GDM1 (cell line): Measurements from ENCODE around the gene FBRSL1.

Experiments
- DNase-seq: peaks from one replicate; lab custom pipeline; 2025; lab: John Stamatoyannopoulos, UW

The FBRSL1 gene

DNA sequence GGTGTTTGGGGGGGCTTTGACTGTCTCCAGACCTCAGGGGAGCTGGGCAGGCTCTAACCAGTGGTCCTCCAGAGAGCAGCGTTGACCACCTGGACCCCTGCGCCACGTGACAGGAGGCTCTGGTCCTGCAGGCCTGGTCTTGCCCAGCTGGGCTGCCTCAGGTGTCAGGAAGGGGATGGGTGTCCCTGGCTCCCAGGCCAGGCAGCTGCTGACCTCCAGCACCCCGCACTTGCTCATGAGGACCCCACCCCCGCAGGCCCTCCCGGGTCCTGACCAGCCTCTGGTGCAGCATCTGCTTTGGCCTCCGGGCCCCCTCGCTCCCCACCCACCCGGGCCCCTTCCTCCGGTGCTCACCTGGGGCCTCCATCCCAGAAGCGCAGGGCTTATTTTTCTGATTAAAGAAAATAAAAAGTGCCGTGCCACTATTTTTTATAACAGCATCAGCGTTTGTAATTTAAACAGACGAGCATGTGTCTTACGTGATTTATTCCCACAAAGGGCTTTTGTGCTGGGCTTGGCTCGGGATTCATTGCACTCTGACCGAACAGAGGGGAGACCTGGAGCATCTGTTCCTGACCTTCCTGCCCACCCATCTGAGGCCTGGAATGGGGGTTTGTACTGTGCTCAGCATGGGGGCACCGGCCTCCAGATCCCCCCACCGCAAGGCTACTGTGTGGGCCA is 21.7 kb downstream of the FBRSL1 start:
- DNase-seq, result no peak

- no peak for DNase-seq
Observed at GRCh38 chr12:132512197-132513069, 22.5 kb downstream of the FBRSL1 start.

- DNase-seq, result no peak
Observed at GRCh38 chr12:132513070-132513398, 23.1 kb downstream of the FBRSL1 start.

- no peak for DNase-seq
Observed at GRCh38 chr12:132513458-132514135, 23.6 kb downstream of the FBRSL1 start.

DNA sequence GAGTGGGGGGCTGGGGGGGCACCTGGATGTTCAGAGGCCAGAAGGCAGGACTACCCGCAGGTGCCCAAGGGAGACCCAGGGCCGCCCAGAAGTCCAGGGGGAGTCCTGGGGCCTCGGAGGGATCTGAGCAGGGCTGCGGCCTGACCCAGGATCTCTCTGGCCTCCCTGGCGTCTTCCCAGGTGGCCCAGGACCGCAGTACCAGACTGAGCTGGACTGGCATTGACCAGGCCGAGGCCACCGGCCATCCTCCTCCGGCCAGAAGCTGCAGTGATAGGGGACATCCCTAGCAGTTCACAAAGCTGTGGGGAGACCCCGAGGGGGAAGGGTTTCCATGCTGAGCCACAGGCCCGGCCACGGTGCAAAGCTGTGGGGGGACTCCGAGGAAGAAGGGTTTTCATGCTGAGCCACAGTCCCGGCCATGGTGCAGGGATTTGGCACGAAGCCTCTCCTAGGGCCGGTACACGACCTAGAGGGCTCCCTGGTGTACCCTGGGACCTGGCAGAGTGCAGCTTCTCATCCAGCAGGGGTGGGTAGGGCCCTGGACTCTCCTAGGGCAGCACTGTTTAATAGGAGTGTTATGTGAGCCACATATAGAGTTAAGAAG is 24.4 kb downstream of the FBRSL1 start:
- DNase-seq, result no peak

DNA sequence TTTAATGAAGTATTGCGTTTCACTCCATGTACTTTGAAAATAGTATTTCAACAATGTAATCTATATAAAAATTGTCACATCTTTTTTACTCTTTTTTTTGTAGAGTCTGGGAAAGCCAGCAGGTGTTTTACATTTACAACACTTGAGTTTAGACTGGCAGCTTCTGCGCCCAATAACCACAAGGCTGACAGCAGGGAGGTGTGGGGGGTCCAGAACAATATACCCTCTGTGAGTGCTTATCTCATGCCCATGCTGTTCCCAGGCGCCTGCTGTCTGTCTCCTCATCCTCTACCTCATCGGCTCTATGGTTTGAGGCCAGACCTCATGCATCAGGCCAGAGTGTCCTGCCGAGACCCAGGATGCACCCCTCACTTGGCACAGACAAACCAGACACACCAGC is 24.9 kb downstream of the FBRSL1 start:
- DNase-seq, result no peak

- no peak for DNase-seq
Observed at GRCh38 chr12:132516095-132517012, 26.4 kb downstream of the FBRSL1 start.

GRCh38 chr12:132517013-132517739 is 27.2 kb downstream of the FBRSL1 start:
- DNase-seq, result no peak

DNA sequence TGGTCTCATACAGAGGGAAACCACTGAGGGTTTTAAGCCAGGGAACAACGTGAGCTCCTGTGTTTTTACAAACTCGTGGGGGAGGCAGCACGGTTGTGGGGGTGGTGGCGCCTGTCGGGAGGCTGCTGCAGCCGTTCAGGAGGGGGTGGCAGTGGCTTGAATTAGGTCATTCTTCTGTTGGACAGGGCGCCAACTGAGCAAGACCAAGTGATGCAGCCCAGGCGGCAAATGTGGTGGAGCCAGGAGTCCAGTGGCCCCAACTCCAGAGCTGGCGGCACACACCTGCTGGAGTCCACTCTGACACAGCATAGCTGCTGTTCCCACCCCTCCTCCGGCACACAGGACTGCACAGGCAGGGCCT is 27.8 kb downstream of the FBRSL1 start:
- no peak for DNase-seq

DNA sequence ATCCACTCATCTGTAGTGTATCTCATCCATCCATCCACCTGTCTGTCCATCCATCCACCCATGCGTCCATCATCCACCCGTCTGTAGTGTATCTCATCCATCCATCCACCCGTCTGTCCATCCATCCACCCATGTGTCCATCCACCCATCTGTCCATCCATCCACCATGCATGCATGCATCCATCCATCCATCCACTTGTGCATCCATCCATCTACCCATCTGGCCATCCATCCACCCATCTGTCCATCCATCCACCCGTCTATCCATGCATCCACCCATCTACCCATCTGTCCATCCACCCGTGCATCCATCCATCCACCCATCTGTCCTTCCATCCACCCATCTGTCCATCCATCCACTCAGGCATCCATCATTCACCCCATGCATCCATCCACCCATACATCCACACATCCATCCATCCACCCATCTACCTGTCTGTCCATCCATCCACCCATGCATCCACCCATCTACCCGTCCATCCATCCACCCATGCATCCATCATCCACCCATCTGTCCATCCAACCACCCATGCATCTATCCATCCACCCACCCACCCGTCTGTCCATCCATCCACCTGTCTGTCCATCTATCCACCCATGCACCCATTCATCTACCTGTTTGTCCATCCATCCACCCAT is 28.5 kb downstream of the FBRSL1 start:
- no peak for DNase-seq

GRCh38 chr12:132520421-132521199 is 30.7 kb downstream of the FBRSL1 start:
- DNase-seq, result no peak

GRCh38 chr12:132521200-132521580 is 31.2 kb downstream of the FBRSL1 start:
- DNase-seq, result no peak

GRCh38 chr12:132521712-132522292 is 31.9 kb downstream of the FBRSL1 start:
- DNase-seq, result no peak

GRCh38 chr12:132522592-132523380 is 32.8 kb downstream of the FBRSL1 start:
- no peak for DNase-seq

- DNase-seq, result peak; percentile 43
Observed at GRCh38 chr12:132523576-132524331, 33.8 kb downstream of the FBRSL1 start.

- DNase-seq, result no peak
Observed at GRCh38 chr12:132524405-132524804, 34.5 kb downstream of the FBRSL1 start.

DNA sequence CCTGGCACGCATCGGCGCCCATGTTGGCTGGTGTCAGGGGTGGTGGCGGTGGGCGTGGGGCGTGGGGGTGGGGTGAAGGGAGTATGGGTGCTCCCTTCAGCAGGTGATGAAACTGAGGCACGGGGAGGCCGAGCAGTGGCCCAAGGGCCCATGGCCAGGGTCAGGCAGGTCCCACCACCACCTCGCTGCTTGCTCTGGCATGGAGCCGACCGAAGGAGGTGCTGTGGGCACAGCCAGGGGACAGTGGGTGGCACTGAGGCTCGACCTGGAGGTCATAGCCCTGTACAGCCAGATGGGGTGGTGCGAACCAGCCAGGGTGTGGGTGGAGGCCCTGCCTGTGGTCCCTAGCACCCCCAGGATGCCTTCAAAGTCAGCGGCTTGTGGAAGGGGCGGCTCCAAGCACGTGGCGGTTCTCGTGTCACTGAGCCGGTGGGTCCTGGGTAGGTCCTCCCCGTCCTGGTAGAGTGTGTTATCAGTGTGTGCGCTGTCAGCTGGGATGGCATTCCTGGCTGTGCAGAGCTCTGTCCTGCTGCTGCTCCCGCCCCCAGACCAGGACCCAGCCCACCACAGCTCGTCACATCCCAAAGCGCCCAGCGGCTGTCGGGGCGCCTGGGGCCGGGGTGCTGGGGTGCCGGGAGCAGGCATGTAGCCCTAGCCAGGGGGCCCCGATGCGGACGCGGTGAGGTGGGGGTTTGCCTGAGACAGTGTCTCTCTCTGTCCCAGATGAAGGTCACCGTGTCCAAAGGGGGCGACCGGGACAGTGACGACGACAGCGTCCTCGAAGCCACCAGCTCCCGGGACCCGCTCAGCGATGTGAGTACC is 35.3 kb downstream of the FBRSL1 start:
- no peak for DNase-seq
